ENCODE results near the gene CEP104. TPM values are rescaled to one million over a fixed set of nuclear protein-coding genes. Genes with fewer than 3 reads are reported as not detected.

Gene CEP104
- polyA plus RNA-seq, 3 donors, result 8.3 to 25.1 (median 13.0) TPM

DNA sequence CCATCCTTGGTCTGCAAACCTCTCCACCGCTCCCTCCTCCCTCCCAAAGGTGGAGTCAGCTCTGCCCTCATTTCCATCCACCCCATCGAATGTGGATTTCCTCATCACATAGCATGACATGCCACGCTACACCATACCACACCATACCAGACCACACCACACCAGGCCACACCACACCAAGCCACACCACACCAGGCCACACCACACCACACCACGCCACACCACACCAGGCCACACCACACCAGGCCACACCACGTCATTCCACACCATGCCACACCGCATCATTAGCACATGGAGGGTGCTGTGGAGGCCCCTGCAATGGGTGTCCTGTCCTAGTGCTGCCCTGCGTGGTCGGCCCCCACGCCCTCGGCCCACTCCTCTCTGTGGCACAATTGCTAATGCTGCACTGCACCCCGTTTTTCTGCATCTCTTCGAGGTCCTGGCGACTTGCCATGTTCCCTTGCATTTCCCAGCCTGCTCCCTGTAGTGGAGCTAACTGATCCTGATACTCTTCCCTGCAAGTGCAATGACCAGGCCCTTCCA lies 11.5 kb upstream of the CEP104 start:
- H3K4me1 Mint-ChIP-seq, result no peaks in the 10 kb centered on the region
- DNase-seq, result no peak
- Histone ChIP-seq H3K36me3 (replicated peaks in 1 of 2; ENCODE audit: control insufficient read depth in 1 of 2, insufficient read depth in 2 of 2, low read length in 2 of 2) (peaks cover 28 to 63% of the 10 kb centered on the region in 2 donors), H3K27me3 (ENCODE audit: control insufficient read depth in 2 of 2, insufficient read depth in 2 of 2, low read length in 2 of 2) (no peaks in the 10 kb centered on the region), H3K79me2 (ENCODE audit: insufficient read depth, low read length) (no peaks in the 10 kb centered on the region), H3K9me3 (replicated peaks in 1 of 2; ENCODE audit: control insufficient read depth in 1 of 2, insufficient read depth in 1 of 2, low read length in 2 of 2) (no peaks in the 10 kb centered on the region), H3K27ac (ENCODE audit: low read depth in 1 of 2, low read length in 2 of 2) (no peak overlapping the region), H3K4me3 (replicated peaks in 1 of 3; ENCODE audit: low read depth in 2 of 3, low read length in 3 of 3) (no peak overlapping the region), H3K4me1 (ENCODE audit: control insufficient read depth in 1 of 2, insufficient read depth in 2 of 2, low read length in 2 of 2) (no peaks in the 10 kb centered on the region), H3K4me2 (replicated peaks; ENCODE audit: extremely low read depth, low read length, poor library complexity, severe bottlenecking) (no peak overlapping the region), H4K20me1 (ENCODE audit: insufficient read depth, low read length) (no peaks in the 10 kb centered on the region), H2AFZ (ENCODE audit: insufficient read depth, low read depth, low read length, poor library complexity, severe bottlenecking) (no peak overlapping the region), H3K9ac (ENCODE audit: insufficient read depth, low read length, poor library complexity, severe bottlenecking) (no peak overlapping the region)
- peaks cover 48 to 74% of the 10 kb centered on the region in 2 donors for H3K36me3 Mint-ChIP-seq
- intact Hi-C loops (cut with micrococcal nuclease), result no loop called here
- peaks cover 0 to 3% (median 0%) of the 10 kb centered on the region in 3 donors for H3K27me3 Mint-ChIP-seq (ENCODE audit: low read depth in 3 of 3)
- peaks cover 0 to 11% (median 4%) of the 10 kb centered on the region in 7 donors for H3K9me3 Mint-ChIP-seq
- peak overlapping the region in 4 of 7 donors; percentile 1 to 53 (median 26) for H3K27ac Mint-ChIP-seq
- TF ChIP-seq, protein P1, sequence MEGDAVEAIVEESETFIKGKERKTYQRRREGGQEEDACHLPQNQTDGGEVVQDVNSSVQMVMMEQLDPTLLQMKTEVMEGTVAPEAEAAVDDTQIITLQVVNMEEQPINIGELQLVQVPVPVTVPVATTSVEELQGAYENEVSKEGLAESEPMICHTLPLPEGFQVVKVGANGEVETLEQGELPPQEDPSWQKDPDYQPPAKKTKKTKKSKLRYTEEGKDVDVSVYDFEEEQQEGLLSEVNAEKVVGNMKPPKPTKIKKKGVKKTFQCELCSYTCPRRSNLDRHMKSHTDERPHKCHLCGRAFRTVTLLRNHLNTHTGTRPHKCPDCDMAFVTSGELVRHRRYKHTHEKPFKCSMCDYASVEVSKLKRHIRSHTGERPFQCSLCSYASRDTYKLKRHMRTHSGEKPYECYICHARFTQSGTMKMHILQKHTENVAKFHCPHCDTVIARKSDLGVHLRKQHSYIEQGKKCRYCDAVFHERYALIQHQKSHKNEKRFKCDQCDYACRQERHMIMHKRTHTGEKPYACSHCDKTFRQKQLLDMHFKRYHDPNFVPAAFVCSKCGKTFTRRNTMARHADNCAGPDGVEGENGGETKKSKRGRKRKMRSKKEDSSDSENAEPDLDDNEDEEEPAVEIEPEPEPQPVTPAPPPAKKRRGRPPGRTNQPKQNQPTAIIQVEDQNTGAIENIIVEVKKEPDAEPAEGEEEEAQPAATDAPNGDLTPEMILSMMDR (IDR thresholded peaks at IDR 0.05), result no peak
- WGBS (ENCODE audit: insufficient coverage), result 85% methylated on average over 12 of the region's 13 CpGs
- H3K4me3 Mint-ChIP-seq, result no peak overlapping the region

DNA sequence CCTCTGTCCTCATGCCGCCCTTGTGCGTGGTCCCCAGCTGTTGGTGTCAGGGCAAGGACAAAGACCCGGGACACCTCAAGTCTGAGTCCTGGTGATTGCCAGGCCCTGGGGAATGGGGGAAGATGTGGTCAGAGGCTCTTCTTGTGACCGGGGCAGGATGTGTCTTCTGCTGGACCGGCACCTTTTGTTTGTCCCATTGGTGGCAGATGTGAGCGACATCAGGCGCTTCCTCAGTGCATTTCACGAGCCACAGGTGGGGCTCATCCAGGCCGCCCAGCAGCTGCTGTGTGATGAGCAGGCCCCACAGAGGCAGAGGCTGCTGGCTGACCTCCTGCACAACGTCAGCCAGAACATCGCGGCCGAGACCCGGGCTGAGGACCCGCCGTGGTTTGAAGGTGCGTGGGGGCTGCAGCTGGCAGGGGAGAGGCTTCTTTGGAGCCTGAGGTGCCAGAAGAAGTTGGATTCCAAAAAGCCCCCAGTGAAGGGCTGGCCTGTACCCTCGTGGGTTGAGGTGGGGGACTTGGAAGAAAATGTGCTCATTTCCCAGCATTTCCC lies 8.7 kb upstream of the CEP104 start:
- no peak overlapping the region for H3K4me2 ChIP-seq (replicated peaks; ENCODE audit: extremely low read depth, low read length, poor library complexity, severe bottlenecking)
- Mint-ChIP-seq H3K4me1 (peaks cover under 1% of the 10 kb centered on the region), H3K36me3 (peaks cover 34 to 46% of the 10 kb centered on the region in 2 donors), H3K4me3 (no peak overlapping the region), H3K27ac (no peak overlapping the region), H3K9me3 (peaks cover 0 to 8% (median 1%) of the 10 kb centered on the region in 7 donors), H3K27me3 (ENCODE audit: low read depth in 3 of 3) (peaks cover 0 to 4% (median 0%) of the 10 kb centered on the region in 3 donors)
- no peak overlapping the region for H3K4me3 ChIP-seq (replicated peaks in 1 of 3; ENCODE audit: low read depth in 2 of 3, low read length in 3 of 3)
- WGBS (ENCODE audit: insufficient coverage), result 96% methylated on average over 15 of the region's 18 CpGs
- H3K4me1 ChIP-seq (ENCODE audit: control insufficient read depth in 1 of 2, insufficient read depth in 2 of 2, low read length in 2 of 2), result no peaks in the 10 kb centered on the region
- H3K27ac ChIP-seq (ENCODE audit: low read depth in 1 of 2, low read length in 2 of 2), result no peak overlapping the region
- DNase-seq, result no peak
- no peak overlapping the region for H2AFZ ChIP-seq (ENCODE audit: insufficient read depth, low read depth, low read length, poor library complexity, severe bottlenecking)
- H3K9ac ChIP-seq (ENCODE audit: insufficient read depth, low read length, poor library complexity, severe bottlenecking), result no peak overlapping the region
- no peaks in the 10 kb centered on the region for H3K79me2 ChIP-seq (ENCODE audit: insufficient read depth, low read length)
- no peaks in the 10 kb centered on the region for H4K20me1 ChIP-seq (ENCODE audit: insufficient read depth, low read length)
- no peaks in the 10 kb centered on the region for H3K27me3 ChIP-seq (ENCODE audit: control insufficient read depth in 2 of 2, insufficient read depth in 2 of 2, low read length in 2 of 2)
- peaks cover 14 to 45% of the 10 kb centered on the region in 2 donors for H3K36me3 ChIP-seq (replicated peaks in 1 of 2; ENCODE audit: control insufficient read depth in 1 of 2, insufficient read depth in 2 of 2, low read length in 2 of 2)
- intact Hi-C loops (cut with micrococcal nuclease), result no loop called here
- H3K9me3 ChIP-seq (replicated peaks in 1 of 2; ENCODE audit: control insufficient read depth in 1 of 2, insufficient read depth in 1 of 2, low read length in 2 of 2), result no peaks in the 10 kb centered on the region
- TF ChIP-seq, protein P1 (IDR thresholded peaks at IDR 0.05), result no peak
